ENCODE measurements around the gene TMEM132C.

TMEM132C gene

GRCh38 chr12:128445415-128446127, 178.6 kb downstream of the TMEM132C start:
- no peak overlapping the region for H3K4me3 ChIP-seq (ENCODE audit: low read depth, low read length)
- DNase-seq (ENCODE audit: low read depth) = no peak
- TF ChIP-seq CTCF (IDR thresholded peaks at IDR 0.05; ENCODE audit: low read depth, low read length, missing control alignments) = no peak

- H3K4me3 ChIP-seq (ENCODE audit: low read depth, low read length) = no peak overlapping the region
- TF ChIP-seq CTCF (IDR thresholded peaks at IDR 0.05; ENCODE audit: low read depth, low read length, missing control alignments) = no peak
- DNase-seq (ENCODE audit: low read depth) = no peak
Observed at GRCh38 chr12:128449146-128449894, 182.3 kb downstream of the TMEM132C start.

GRCh38 chr12:128450810-128451209, 183.8 kb downstream of the TMEM132C start:
- no peak overlapping the region for H3K4me3 ChIP-seq (ENCODE audit: low read depth, low read length)
- DNase-seq (ENCODE audit: low read depth) = no peak
- TF ChIP-seq CTCF (IDR thresholded peaks at IDR 0.05; ENCODE audit: low read depth, low read length, missing control alignments) = no peak

DNA sequence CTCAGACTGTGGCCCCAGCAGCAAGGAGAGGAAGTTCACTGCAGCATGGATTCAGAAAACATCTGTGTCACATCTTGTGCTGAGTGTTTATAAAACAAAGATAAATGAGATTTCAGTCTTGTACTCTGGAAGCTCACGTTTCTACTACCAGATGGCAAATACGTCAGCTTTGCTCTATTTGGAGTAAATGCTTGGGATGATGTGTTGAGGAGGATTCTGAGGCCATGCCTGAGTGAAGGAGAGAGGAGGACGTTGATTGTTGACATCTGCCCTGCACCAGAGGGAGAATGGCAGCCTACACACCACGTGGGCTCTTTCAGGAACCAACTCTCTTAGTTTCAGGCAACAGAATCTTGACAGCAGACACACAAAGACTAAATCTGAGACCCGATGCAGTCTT, 188.9 kb downstream of the TMEM132C start:
- DNase-seq (ENCODE audit: low read depth) = no peak
- H3K4me3 ChIP-seq (ENCODE audit: low read depth, low read length) = no peak overlapping the region
- no peak for TF ChIP-seq CTCF (IDR thresholded peaks at IDR 0.05; ENCODE audit: low read depth, low read length, missing control alignments)

- no peak for TF ChIP-seq CTCF (IDR thresholded peaks at IDR 0.05; ENCODE audit: low read depth, low read length, missing control alignments)
- H3K4me3 ChIP-seq (ENCODE audit: low read depth, low read length) = no peak overlapping the region
- DNase-seq (ENCODE audit: low read depth) = no peak
Observed at GRCh38 chr12:128456922-128457321, 190.0 kb downstream of the TMEM132C start.

GRCh38 chr12:128458301-128458974, 191.5 kb downstream of the TMEM132C start:
- no peak overlapping the region for H3K4me3 ChIP-seq (ENCODE audit: low read depth, low read length)
- TF ChIP-seq CTCF (IDR thresholded peaks at IDR 0.05; ENCODE audit: low read depth, low read length, missing control alignments) = no peak
- no peak for DNase-seq (ENCODE audit: low read depth)

Data from GM12864 (cell line).